GM12878 (cell line): Measurements from ENCODE around the gene RALGAPB.

Source experiments
- BCL3 ChIP-seq: IDR thresholded peaks from 2 replicates; pipeline ENCODE4 v1.6.1; 2011; ENCODE audit warnings: borderline replicate concordance, low read depth, mild to moderate bottlenecking, moderate library complexity, low read length; ENCODE audit not compliant: insufficient read depth, poor library complexity, severe bottlenecking
- CTCF ChIP-seq, 3 experiments: IDR thresholded peaks in 2 of 3; conservative IDR thresholded peaks in 1 of 3; 2 replicates each; pipeline ENCODE4 v1.5.1; 2011; ENCODE audit warnings: low read depth in 3 of 3, low read length in 3 of 3, mild to moderate bottlenecking in 3 of 3, control low read depth in 2 of 3, moderate library complexity in 2 of 3, inconsistent platforms in 1 of 3, mixed read lengths in 1 of 3; ENCODE audit not compliant: control insufficient read depth in 2 of 3, insufficient read depth in 1 of 3; ENCODE audit errors: extremely low read depth in 1 of 3
- RFX5 ChIP-seq: IDR thresholded peaks from 2 replicates; pipeline ENCODE4 v1.6.1; 2011; ENCODE audit warnings: low read depth, low read length, improper control_type of control experiment

- TF ChIP-seq RFX5 (no peak), CTCF (IDR thresholded peaks at IDR 0.05 in 2 of 3, conservative IDR thresholded peaks at IDR 0.05 in 1 of 3; ENCODE audit: control insufficient read depth in 2 of 3, extremely low read depth in 1 of 3, insufficient read depth in 1 of 3, low read depth in 3 of 3, low read length in 3 of 3) (no peak), BCL3 (no peak)
These were observed 55.5 kb downstream of the RALGAPB start for GRCh38 chr20:38528167-38528566.
